GM12865 (cell line): ENCODE data around the gene LCK.

Experiments used
- DNase-seq: peaks from one replicate; pipeline ENCODE4 v3.0.0; 2010; ENCODE audit warnings: low read depth
- H3K4me3 ChIP-seq: 2 replicates; pipeline ENCODE4 v1.5.1; 2011; ENCODE audit warnings: mild to moderate bottlenecking, low read depth, low read length, control low read depth
- CTCF ChIP-seq: IDR thresholded peaks from 2 replicates; pipeline ENCODE4 v1.5.1; 2011; ENCODE audit warnings: low read length, control low read depth, low read depth, inconsistent platforms; ENCODE audit not compliant: insufficient read depth; ENCODE audit errors: missing control alignments

LCK gene

GRCh38 chr1:32240140-32240951 is 10.7 kb upstream of the LCK start:
- TF ChIP-seq CTCF: peak; percentile 11
- DNase-seq: peak; percentile 44
- peak overlapping the region; percentile 62 for H3K4me3 ChIP-seq

- TF ChIP-seq CTCF: no peak
- peak overlapping the region; percentile 62 for H3K4me3 ChIP-seq
- peak; percentile 37 for DNase-seq
Observed at GRCh38 chr1:32241001-32241763, 9.9 kb upstream of the LCK start.

- no peak for TF ChIP-seq CTCF
- peak; percentile 49 for DNase-seq
- no peak overlapping the region for H3K4me3 ChIP-seq
Observed at GRCh38 chr1:32242341-32242851, 8.7 kb upstream of the LCK start.

GRCh38 chr1:32246888-32247273 is 4.2 kb upstream of the LCK start, which contains the start of gene FAM167B:
Gene FAM167B, plus strand, starts transcription at chr1:32247222. Its CDS starts 200 bp downstream, at chr1:32247422.
- TF ChIP-seq CTCF: no peak
- no peak within 1 kb of the TSS for H3K4me3 ChIP-seq
- no peak for DNase-seq

- no peak for DNase-seq
- H3K4me3 ChIP-seq: no peak overlapping the region
- no peak for TF ChIP-seq CTCF
Observed at GRCh38 chr1:32247452-32247851, 3.6 kb upstream of the LCK start.

- peak; percentile 96 for TF ChIP-seq CTCF
- H3K4me3 ChIP-seq: peak overlapping the region; percentile 17; the same call in 1 of the 2 replicates
- DNase-seq: peak; percentile 91
Observed at GRCh38 chr1:32247983-32248889, 2.8 kb upstream of the LCK start.
